ENCODE measurements around the gene AK8. TPM values are rescaled to one million over a fixed set of nuclear protein-coding genes. Genes with fewer than 3 reads are reported as not detected.

Gene AK8
- 0.18 TPM in 1 of 2 replicates, not detected in the other for total RNA-seq (ENCODE audit: low replicate concordance)

DNA sequence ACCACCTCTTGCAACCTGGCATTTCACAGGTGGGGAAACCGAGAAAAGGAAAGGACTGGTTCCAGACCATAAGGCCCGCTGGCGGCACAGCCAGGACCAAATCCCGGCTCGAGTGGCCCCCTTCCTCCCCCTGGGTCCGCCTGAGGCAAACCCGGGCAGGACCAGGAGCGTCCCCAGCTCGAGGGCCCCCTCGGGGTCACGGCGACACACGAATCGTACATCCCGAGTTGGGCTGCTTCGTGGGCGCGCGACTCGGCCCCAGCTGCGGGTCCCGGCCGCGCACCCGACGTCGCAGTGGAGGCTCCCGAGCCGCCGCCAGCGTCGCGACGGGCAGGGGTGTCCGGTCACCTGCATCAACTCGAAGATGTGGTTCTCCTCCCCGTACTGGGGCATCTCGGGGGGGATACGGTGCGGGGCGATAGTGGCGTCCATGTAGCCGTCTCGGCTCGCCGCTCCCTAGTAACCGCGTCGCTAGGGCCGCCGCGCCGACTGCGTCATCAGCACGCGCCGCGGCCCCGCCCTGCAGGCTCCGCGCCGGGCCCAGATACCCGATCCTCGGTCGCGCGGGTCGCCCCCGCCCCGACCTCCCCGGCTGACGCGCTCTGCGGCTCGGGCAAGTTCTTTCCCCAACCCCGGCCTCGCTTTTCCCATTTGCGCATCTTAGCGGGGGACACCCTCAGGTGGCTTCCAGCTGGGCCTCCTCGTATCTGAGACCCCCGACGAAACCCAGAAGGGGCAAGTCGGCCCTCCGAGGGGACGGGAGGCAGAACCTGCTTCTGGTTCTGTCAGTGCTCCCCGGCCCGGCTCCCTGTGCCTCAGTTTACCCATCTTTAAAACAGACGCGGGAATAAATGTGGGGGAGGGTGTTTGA is at the start of gene AK8:
Gene AK8 (minus strand): TSS at position 461 of the 871 bp plus-strand sequence. CDS start 29 bp downstream, at position 432.
- peak within 1 kb of the TSS; percentile 96 for H3K4me3 ChIP-seq (ENCODE audit: low read depth, low read length)
- TF ChIP-seq, protein P1, sequence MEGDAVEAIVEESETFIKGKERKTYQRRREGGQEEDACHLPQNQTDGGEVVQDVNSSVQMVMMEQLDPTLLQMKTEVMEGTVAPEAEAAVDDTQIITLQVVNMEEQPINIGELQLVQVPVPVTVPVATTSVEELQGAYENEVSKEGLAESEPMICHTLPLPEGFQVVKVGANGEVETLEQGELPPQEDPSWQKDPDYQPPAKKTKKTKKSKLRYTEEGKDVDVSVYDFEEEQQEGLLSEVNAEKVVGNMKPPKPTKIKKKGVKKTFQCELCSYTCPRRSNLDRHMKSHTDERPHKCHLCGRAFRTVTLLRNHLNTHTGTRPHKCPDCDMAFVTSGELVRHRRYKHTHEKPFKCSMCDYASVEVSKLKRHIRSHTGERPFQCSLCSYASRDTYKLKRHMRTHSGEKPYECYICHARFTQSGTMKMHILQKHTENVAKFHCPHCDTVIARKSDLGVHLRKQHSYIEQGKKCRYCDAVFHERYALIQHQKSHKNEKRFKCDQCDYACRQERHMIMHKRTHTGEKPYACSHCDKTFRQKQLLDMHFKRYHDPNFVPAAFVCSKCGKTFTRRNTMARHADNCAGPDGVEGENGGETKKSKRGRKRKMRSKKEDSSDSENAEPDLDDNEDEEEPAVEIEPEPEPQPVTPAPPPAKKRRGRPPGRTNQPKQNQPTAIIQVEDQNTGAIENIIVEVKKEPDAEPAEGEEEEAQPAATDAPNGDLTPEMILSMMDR (IDR thresholded peaks at IDR 0.05; ENCODE audit: insufficient read depth, low read length) = no peak
- peak; percentile 66 for DNase-seq (ENCODE audit: low read depth)

- TF ChIP-seq, protein P1 (IDR thresholded peaks at IDR 0.05; ENCODE audit: insufficient read depth, low read length) = no peak
- H3K4me3 ChIP-seq (ENCODE audit: low read depth, low read length) = no peak overlapping the region
- DNase-seq (ENCODE audit: low read depth) = no peak
Measured at GRCh38 chr9:132927704-132928103, 49.6 kb upstream of the AK8 start.

GRCh38 chr9:132923346-132923902 is 45.3 kb upstream of the AK8 start:
- DNase-seq (ENCODE audit: low read depth) = no peak
- H3K4me3 ChIP-seq (ENCODE audit: low read depth, low read length) = no peak overlapping the region
- TF ChIP-seq, protein P1 (IDR thresholded peaks at IDR 0.05; ENCODE audit: insufficient read depth, low read length) = no peak

- no peak for DNase-seq (ENCODE audit: low read depth)
- H3K4me3 ChIP-seq (ENCODE audit: low read depth, low read length) = no peak overlapping the region
- TF ChIP-seq, protein P1 (IDR thresholded peaks at IDR 0.05; ENCODE audit: insufficient read depth, low read length) = no peak
Measured at GRCh38 chr9:132919614-132920268, 41.7 kb upstream of the AK8 start.

DNA sequence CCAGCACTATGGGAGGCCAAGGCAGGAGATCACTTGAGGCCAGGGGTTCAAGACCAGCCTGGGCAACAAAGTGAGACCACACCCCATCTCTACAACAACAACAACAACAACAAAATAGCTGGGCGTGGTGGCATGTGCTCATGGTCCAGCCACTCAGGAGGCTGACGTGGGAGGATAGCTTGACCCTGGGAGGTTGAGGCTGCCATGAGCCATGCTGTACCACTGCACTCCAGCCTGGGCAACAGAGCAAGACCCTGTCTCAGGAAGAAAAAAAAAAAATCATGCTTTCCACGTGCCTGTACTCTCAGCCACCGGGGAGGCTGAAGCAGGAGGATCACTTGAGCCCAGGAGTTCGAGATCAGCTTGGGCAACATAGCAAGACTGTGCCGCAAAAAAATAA is 36.8 kb upstream of the AK8 start:
- TF ChIP-seq, protein P1 (IDR thresholded peaks at IDR 0.05; ENCODE audit: insufficient read depth, low read length) = no peak
- no peak overlapping the region for H3K4me3 ChIP-seq (ENCODE audit: low read depth, low read length)
- DNase-seq (ENCODE audit: low read depth) = no peak

DNA sequence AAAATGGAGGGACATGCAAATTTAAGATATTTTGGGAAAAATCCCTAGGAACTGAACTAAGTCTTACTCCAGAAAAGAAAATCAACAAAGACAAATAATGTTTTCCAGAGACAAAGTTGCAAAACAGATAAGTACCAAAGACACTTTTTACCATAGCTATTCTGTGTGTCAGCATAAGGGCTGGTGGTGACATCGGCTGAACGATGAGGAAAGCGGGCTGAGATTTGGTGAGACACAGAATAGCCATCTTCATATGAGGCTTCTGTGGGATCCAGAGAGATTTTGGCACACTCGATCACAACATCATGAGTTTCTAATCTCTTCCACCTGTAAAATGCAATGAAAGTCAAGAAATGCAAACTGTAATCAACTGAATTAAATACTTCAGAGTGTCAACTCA is 34.0 kb upstream of the AK8 start:
- H3K4me3 ChIP-seq (ENCODE audit: low read depth, low read length) = no peak overlapping the region
- DNase-seq (ENCODE audit: low read depth) = no peak
- TF ChIP-seq, protein P1 (IDR thresholded peaks at IDR 0.05; ENCODE audit: insufficient read depth, low read length) = no peak
